BJ (cell line): ENCODE measurements around the gene TEAD2. TPM values are rescaled to one million over a fixed set of nuclear protein-coding genes. Genes with fewer than 3 reads are reported as not detected.

Experiments used
- CTCF ChIA-PET: fragments of 350-600 bp; formaldehyde crosslinking; extraction: SDS; loops from one replicate; lab custom pipeline; 2021; ENCODE audit warnings: antibody characterized with exemption, inconsistent platforms; lab: Yijun Ruan, JAX
- POLR2A ChIA-PET: fragments of 300-600 bp; sonication (Branson Sonifier 250); formaldehyde crosslinking; extraction: SDS; loops from one replicate; lab custom pipeline; 2021; ENCODE audit warnings: antibody characterized with exemption; lab: Charles Lee
- DNase-seq: peaks from one replicate; pipeline ENCODE4 v3.0.0-alpha.2; 2011; ENCODE audit warnings: low read depth
- H3K27me3 ChIP-seq: 2 replicates; pipeline ENCODE4 v1.6.0; 2011; ENCODE audit warnings: low read length; ENCODE audit not compliant: control insufficient read depth, insufficient read depth
- H3K36me3 ChIP-seq: 2 replicates; pipeline ENCODE4 v1.5.1; 2011; ENCODE audit warnings: low read length; ENCODE audit not compliant: control insufficient read depth, insufficient read depth
- H3K4me3 ChIP-seq: 2 replicates; pipeline ENCODE4 v1.5.1; 2011; ENCODE audit warnings: low read depth, mild to moderate bottlenecking, control low read depth, low read length
- CTCF ChIP-seq: IDR thresholded peaks from 2 replicates; pipeline ENCODE4 v1.5.1; 2011; ENCODE audit warnings: low read depth, mild to moderate bottlenecking, control low read depth, inconsistent platforms, low read length, moderate library complexity; ENCODE audit not compliant: insufficient read depth
- polyA plus RNA-seq: library from polyadenylated mRNA; depleted of rRNA; stranded (reverse); fragments of >200 nt; gene quantifications from 2 replicates; pipeline ENCODE4 v1.2.3, GENCODE V29; 2011; rRNA removed
- small RNA-seq: library from RNA; depleted of rRNA; stranded (forward); fragments of <200 nt; gene quantifications from one replicate; pipeline ENCODE3, GENCODE V24; 2012; ENCODE audit warnings: low replicate concordance, low read depth; ENCODE audit not compliant: insufficient read length

Gene TEAD2
- polyA plus RNA-seq, 1 experiment = 37.1 TPM

- Histone ChIP-seq H3K36me3 (no peaks in the 10 kb centered on the region), H3K4me3 (no peak overlapping the region), H3K27me3 (no peaks in the 10 kb centered on the region)
- ChIA-PET POLR2A (no interaction called here), CTCF (interaction anchor here (3.1 kb wide), 1 partner anchor 8 kb away, joined by 17 read pairs; no protein-coding TSS in a partner anchor)
- TF ChIP-seq CTCF = no peak
- DNase-seq = no peak
Measured at GRCh38 chr19:49294401-49294800, 67.8 kb downstream of the TEAD2 start.

Small RNA genes within 50 kb of the gene (small RNA-seq; reads per million reads assigned to genes)
- not detected for gene MIR4324

Other genes starting within 250 kb of the TEAD2 start
- gene LIN7B, start 248.0 kb downstream of the TEAD2 start, polyA plus RNA-seq = 6.7 and 9.4 TPM in 2 replicates
- 0.67 and 0.94 TPM in 2 replicates for gene C19orf73, start 243.3 kb downstream of the TEAD2 start, polyA plus RNA-seq
- gene PPFIA3, start 242.9 kb downstream of the TEAD2 start, polyA plus RNA-seq = 0.75 and 1.4 TPM in 2 replicates
- gene HRC, start 207.0 kb downstream of the TEAD2 start, polyA plus RNA-seq = 0.07 and 0.25 TPM in 2 replicates
- gene TRPM4, start 204.6 kb downstream of the TEAD2 start, polyA plus RNA-seq = 12.8 and 17.6 TPM in 2 replicates
- gene SLC6A16, start 37.2 kb downstream of the TEAD2 start, polyA plus RNA-seq = 0.42 and 0.58 TPM in 2 replicates
- not detected in 2 replicates for gene CD37, start 27.0 kb downstream of the TEAD2 start, polyA plus RNA-seq
- 0.10 and 0.26 TPM in 2 replicates for gene DKKL1, start 1.5 kb upstream of the TEAD2 start, polyA plus RNA-seq
- not detected in 2 replicates for gene KASH5, start 25.8 kb upstream of the TEAD2 start, polyA plus RNA-seq
- not detected in 2 replicates for gene PTH2, start 61.0 kb upstream of the TEAD2 start, polyA plus RNA-seq
- not detected in 2 replicates for gene GFY, start 63.0 kb upstream of the TEAD2 start, polyA plus RNA-seq
- gene SLC17A7, start 79.1 kb upstream of the TEAD2 start, polyA plus RNA-seq = 0.09 and 0.10 TPM in 2 replicates
- gene PIH1D1, start 89.4 kb upstream of the TEAD2 start, polyA plus RNA-seq = 69.5 and 75.8 TPM in 2 replicates
- 5.9 and 15.0 TPM in 2 replicates for gene ALDH16A1, start 90.8 kb upstream of the TEAD2 start, polyA plus RNA-seq
- 4.9 and 7.7 TPM in 2 replicates for gene FLT3LG, start 111.8 kb upstream of the TEAD2 start, polyA plus RNA-seq
- 2,322 and 6,136 TPM in 2 replicates for gene RPL13A, start 125.2 kb upstream of the TEAD2 start, polyA plus RNA-seq
- 2,226 and 2,533 TPM in 2 replicates for gene RPS11, start 134.0 kb upstream of the TEAD2 start, polyA plus RNA-seq
- gene FCGRT, start 150.2 kb upstream of the TEAD2 start, polyA plus RNA-seq = 77.3 and 98.8 TPM in 2 replicates
- gene RCN3, start 165.6 kb upstream of the TEAD2 start, polyA plus RNA-seq = 52.4 and 68.9 TPM in 2 replicates
- 59.2 and 87.6 TPM in 2 replicates for gene NOSIP, start 218.1 kb upstream of the TEAD2 start, polyA plus RNA-seq
- 0.12 and 0.13 TPM in 2 replicates for gene PRRG2, start 218.9 kb upstream of the TEAD2 start, polyA plus RNA-seq
- 0.42 and 0.43 TPM in 2 replicates for gene PRR12, start 228.8 kb upstream of the TEAD2 start, polyA plus RNA-seq